Measurements from ENCODE around the gene GRID2.

- no peak for TF ChIP-seq EZH2phosphoT487 (IDR thresholded peaks at IDR 0.05)
- no peak for TF ChIP-seq CTCF (IDR thresholded peaks at IDR 0.05)
Observed at GRCh38 chr4:92253986-92254671, 49.6 kb upstream of the GRID2 start.
